Liver (tissue), 9 donors: ENCODE measurements around the gene PTPRN2. TPM values are rescaled to one million over a fixed set of nuclear protein-coding genes. Genes with fewer than 3 reads are reported as not detected.

Source experiments
- DNase-seq: peaks from one replicate; pipeline ENCODE4 v3.0.0-alpha.2; 2017; ENCODE audit warnings: low spot score
- H3K27ac ChIP-seq, 2 donors: one replicate each; pipeline ENCODE4 v1.7.0; 2013; ENCODE audit warnings: inconsistent platforms in 2 of 2, low read length in 2 of 2, control low read depth in 1 of 2, low read depth in 1 of 2, mild to moderate bottlenecking in 1 of 2
- H3K27me3 ChIP-seq, 4 donors: one replicate each; pipeline versions ENCODE4 v1.6.1 to v1.7.0; 2013; ENCODE audit warnings: low read length in 3 of 4, inconsistent platforms in 1 of 4, mild to moderate bottlenecking in 1 of 4, moderate library complexity in 1 of 4; ENCODE audit not compliant: control insufficient read depth in 4 of 4, insufficient read depth in 4 of 4
- H3K36me3 ChIP-seq, 4 donors: one replicate each; pipeline versions ENCODE4 v1.6.1 to v1.7.0; 2013; ENCODE audit warnings: low read length in 3 of 4, mild to moderate bottlenecking in 3 of 4, low read depth in 1 of 4, moderate library complexity in 1 of 4; ENCODE audit not compliant: control insufficient read depth in 4 of 4, insufficient read depth in 3 of 4
- H3K4me1 ChIP-seq, 4 donors: one replicate each; pipeline versions ENCODE4 v1.6.1 to v1.7.0; 2013; ENCODE audit warnings: low read length in 3 of 4, mild to moderate bottlenecking in 3 of 4, moderate library complexity in 1 of 4; ENCODE audit not compliant: control insufficient read depth in 4 of 4, insufficient read depth in 4 of 4
- H3K4me3 ChIP-seq, 3 donors: one replicate each; pipeline versions ENCODE4 v1.6.1 to v1.7.0; 2013; ENCODE audit warnings: low read length in 3 of 3, control low read depth in 1 of 3, low read depth in 1 of 3, mild to moderate bottlenecking in 1 of 3
- H3K9ac ChIP-seq, 2 donors: one replicate each; pipeline ENCODE4 v1.7.0; 2013; ENCODE audit warnings: low read length in 2 of 2, mild to moderate bottlenecking in 2 of 2, moderate library complexity in 2 of 2, control low read depth in 1 of 2, low read depth in 1 of 2
- H3K9me3 ChIP-seq, 4 donors: one replicate each; pipeline versions ENCODE4 v1.6.1 to v1.7.0; 2013; ENCODE audit warnings: low read length in 3 of 4; ENCODE audit not compliant: control insufficient read depth in 4 of 4
- CTCF ChIP-seq: fragments of 150-350 bp; IDR thresholded peaks from 2 replicates; pipeline ENCODE4 v1.5.1; 2017; ENCODE audit warnings: improper control_type of control experiment, low read depth, low read length; ENCODE audit not compliant: missing input control
- EGR1 ChIP-seq, 2 donors: IDR thresholded peaks; 2 replicates each; pipeline ENCODE4 v1.6.1; 2016 to 2018; ENCODE audit warnings: antibody characterized with exemption in 2 of 2, low read depth in 2 of 2
- FOXA1 ChIP-seq: IDR thresholded peaks from 2 replicates; pipeline ENCODE4 v1.6.1; 2016; ENCODE audit warnings: antibody characterized with exemption
- FOXA2 ChIP-seq: IDR thresholded peaks from 2 replicates; pipeline ENCODE4 v1.6.1; 2016; ENCODE audit warnings: antibody characterized with exemption
- JUND ChIP-seq, 2 donors: IDR thresholded peaks; 2 replicates each; pipeline ENCODE4 v1.6.1; 2016; ENCODE audit warnings: antibody characterized with exemption in 2 of 2
- NR2F2 ChIP-seq: IDR thresholded peaks from 2 replicates; pipeline ENCODE4 v1.6.1; 2016; ENCODE audit warnings: antibody characterized with exemption
- RAD21 ChIP-seq, 2 donors: IDR thresholded peaks; 2 replicates each; pipeline ENCODE4 v1.6.1; 2016; ENCODE audit warnings: antibody characterized with exemption in 2 of 2, mild to moderate bottlenecking in 2 of 2
- REST ChIP-seq: IDR thresholded peaks from 2 replicates; pipeline ENCODE4 v1.6.1; 2016; ENCODE audit warnings: antibody characterized with exemption, mild to moderate bottlenecking
- RXRA ChIP-seq, 2 donors: IDR thresholded peaks; 2 replicates each; pipeline ENCODE4 v1.6.1; 2017 to 2018; ENCODE audit warnings: antibody characterized with exemption in 2 of 2, mild to moderate bottlenecking in 1 of 2
- SP1 ChIP-seq: IDR thresholded peaks from 2 replicates; pipeline ENCODE4 v1.6.1; 2018; ENCODE audit warnings: antibody characterized with exemption, mild to moderate bottlenecking
- TAF1 ChIP-seq: conservative IDR thresholded peaks from 2 replicates; pipeline ENCODE4 v1.6.1; 2016; ENCODE audit warnings: antibody characterized with exemption, mild to moderate bottlenecking
- YY1 ChIP-seq: IDR thresholded peaks from 2 replicates; pipeline ENCODE4 v1.6.1; 2016; ENCODE audit warnings: antibody characterized with exemption, mild to moderate bottlenecking
- ZBTB33 ChIP-seq: IDR thresholded peaks from 2 replicates; pipeline ENCODE4 v1.6.1; 2016; ENCODE audit warnings: antibody characterized with exemption
- WGBS: extraction: QIAGEN DNeasy Blood & Tissue Kit; methylation state at CpG from one replicate; pipeline ENCODE4 v1.1.7; 2013; 5-methylcytosine and 5-hydroxymethylcytosine counted together
- polyA plus RNA-seq, 2 donors: library from polyadenylated mRNA; stranded (reverse) in 1 of 2; unstranded in 1 of 2; fragments of 200-250 nt in 1 of 2; fragments of >200 nt in 1 of 2; fragmentation: Nextera tagmentation in 1 of 2; extraction: Ambion mirVana in 1 of 2; gene quantifications; one replicate each; pipeline versions ENCODE4 v1.2.1 to v1.2.3, GENCODE V29; 2013 to 2015
- total RNA-seq, 2 donors: library from RNA; depleted of rRNA; stranded (reverse); fragments of >200 nt; gene quantifications; one replicate each; pipeline ENCODE4 v1.2.3, GENCODE V29; 2014
- TF ChIP-seq, protein P1 (sequence below): IDR thresholded peaks from 2 replicates; pipeline ENCODE4 v1.6.1; 2016; ENCODE audit warnings: antibody characterized with exemption
- donor health status: healthy.
- donor health status: healthy.
- donor health status: healthy.
- donor health status: healthy.
- donor health status: healthy.

PTPRN2 gene
- total and polyA plus RNA-seq, 4 donors, result 0.75 to 1.9 (median 1.1) TPM

DNA sequence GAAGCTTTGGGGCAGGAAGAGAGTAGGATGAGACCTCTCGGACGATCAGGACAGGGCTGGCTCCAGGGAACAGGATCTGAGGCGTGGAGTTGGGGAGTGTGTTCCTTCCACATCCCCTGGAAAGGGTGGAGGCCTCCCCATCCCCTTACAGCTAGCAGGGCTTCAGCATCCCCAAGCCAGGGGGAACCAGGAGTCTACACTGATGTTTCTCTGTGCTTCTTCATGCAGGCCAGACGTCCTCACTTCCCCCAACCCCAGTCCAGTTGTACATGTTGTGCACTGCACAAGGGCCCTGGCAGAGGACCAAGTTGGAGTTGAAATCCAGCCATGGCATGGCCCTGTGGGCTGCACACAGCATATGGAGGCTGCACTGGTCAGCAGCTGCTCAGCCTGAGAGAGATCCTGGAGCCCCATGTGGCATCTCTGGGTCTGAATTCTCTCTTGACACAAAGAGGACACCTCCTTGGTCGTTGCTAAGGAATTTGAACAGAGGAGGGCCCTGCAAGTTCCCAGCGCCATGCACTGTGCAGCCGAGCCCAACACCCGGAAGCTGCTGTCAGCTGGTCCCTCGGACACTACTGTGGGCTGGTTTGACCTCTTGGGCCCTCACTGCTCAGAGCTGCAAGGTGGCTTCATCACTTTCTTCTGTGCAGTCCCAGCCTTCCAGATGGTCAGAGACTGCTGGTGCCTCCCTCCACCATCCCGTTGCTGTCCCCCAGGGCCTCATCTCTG is 1069.7 kb downstream of the PTPRN2 start (continued):
- no peak for TF ChIP-seq ZBTB33
- no peak for TF ChIP-seq YY1
- no peak for TF ChIP-seq TAF1
- no peak for TF ChIP-seq SP1
- TF ChIP-seq RXRA (IDR thresholded peaks at IDR 0.05), result no peak
- TF ChIP-seq, protein P1, sequence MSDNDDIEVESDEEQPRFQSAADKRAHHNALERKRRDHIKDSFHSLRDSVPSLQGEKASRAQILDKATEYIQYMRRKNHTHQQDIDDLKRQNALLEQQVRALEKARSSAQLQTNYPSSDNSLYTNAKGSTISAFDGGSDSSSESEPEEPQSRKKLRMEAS, result no peak
- no peak for TF ChIP-seq NR2F2
- no peak for TF ChIP-seq EGR1 (IDR thresholded peaks at IDR 0.05; ENCODE audit: low read depth in 2 of 2)

DNA sequence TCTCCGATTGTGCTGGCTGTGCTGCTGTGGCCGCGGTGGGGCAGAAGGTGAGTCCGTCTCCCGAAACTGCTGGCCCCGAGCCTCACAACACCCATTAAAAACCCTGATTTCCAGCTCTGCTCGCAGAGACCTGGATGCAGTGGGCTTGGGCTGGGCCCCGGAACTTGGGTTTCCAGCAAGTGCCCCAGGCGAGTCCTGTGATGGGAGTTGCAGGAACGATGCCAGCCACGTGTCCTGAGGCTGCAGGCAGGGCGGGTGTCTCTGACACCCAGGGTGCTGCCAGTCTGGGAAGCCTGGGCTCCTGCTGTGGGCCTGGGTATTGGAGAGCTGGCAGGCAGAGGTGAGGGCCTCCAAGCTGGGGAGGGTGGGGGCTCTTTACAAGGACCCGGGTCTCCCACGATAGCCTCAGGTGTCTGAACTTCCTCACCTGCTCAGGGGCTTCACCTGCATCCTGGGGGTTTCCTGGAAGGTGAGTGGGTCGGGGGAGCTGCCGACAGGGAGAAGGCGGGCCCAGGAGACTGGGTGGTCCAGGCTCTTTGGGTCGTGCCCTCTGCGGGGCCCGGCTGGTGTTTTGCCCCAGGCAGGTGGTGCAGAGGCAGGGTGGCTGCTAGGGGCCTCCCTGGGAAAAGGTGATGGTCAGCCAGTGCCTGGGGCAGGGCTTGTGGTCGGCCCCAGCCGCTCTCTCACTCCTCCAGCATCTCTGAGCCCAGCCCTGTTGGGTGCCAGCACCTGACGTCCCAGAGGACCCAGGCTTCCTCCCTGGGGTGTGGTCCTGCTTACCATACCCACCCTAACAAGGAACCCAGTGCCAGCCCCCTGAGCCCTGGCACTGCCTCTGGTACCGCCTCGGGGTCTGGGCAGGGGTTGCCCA is 1070.5 kb downstream of the PTPRN2 start:
- WGBS, result 86% methylated on average over 25 of the region's 25 CpGs
- DNase-seq, result no peak
- TF ChIP-seq, protein P1, result no peak
- TF ChIP-seq ZBTB33 (no peak), YY1 (no peak), RAD21 (IDR thresholded peaks at IDR 0.05) (no peak), FOXA2 (no peak)
- peaks cover 0 to 2% (median 0%) of the 10 kb centered on the region in 4 donors for H3K9me3 ChIP-seq
- H3K4me1 ChIP-seq, result no peaks in the 10 kb centered on the region
- H3K4me3 ChIP-seq, result no peak overlapping the region
- no peak overlapping the region for H3K27ac ChIP-seq
- H3K36me3 ChIP-seq, result no peaks in the 10 kb centered on the region
- H3K9ac ChIP-seq, result no peak overlapping the region
- H3K27me3 ChIP-seq, result no peaks in the 10 kb centered on the region

- Histone ChIP-seq H3K27me3 (no peaks in the 10 kb centered on the region), H3K4me1 (no peaks in the 10 kb centered on the region), H3K4me3 (no peak overlapping the region), H3K9ac (no peak overlapping the region), H3K27ac (no peak overlapping the region), H3K9me3 (peaks cover 0 to 2% (median 0%) of the 10 kb centered on the region in 4 donors), H3K36me3 (no peaks in the 10 kb centered on the region)
- DNase-seq, result no peak
- WGBS, result 92% methylated on average over 13 of the region's 13 CpGs
- TF ChIP-seq TAF1 (no peak), YY1 (no peak), FOXA1 (no peak), CTCF (no peak), RAD21 (IDR thresholded peaks at IDR 0.05) (no peak), JUND (IDR thresholded peaks at IDR 0.05) (no peak), RXRA (IDR thresholded peaks at IDR 0.05) (no peak), ZBTB33 (no peak), EGR1 (IDR thresholded peaks at IDR 0.05; ENCODE audit: low read depth in 2 of 2) (no peak), REST (no peak), NR2F2 (no peak)
Observed at GRCh38 chr7:157516311-157516710, 1071.3 kb downstream of the PTPRN2 start.
